AG10803 (cell line): Measurements from ENCODE around the gene TPRG1.
A peak's percentile ranks its signal among the peaks of the same experiment; 100 is the strongest.

ENCODE experiments used
- DNase-seq: peaks from one replicate; pipeline ENCODE4 v3.0.0; 2010; ENCODE audit warnings: low read depth
- H3K4me3 ChIP-seq: 2 replicates; pipeline ENCODE4 v1.5.1; 2011; ENCODE audit warnings: mild to moderate bottlenecking, low read length, control low read depth
- TF ChIP-seq, protein P1 (sequence below): conservative IDR thresholded peaks from 2 replicates; pipeline ENCODE4 v1.5.1; 2011; ENCODE audit warnings: mild to moderate bottlenecking, low read length, control low read depth, inconsistent platforms

TPRG1 gene

DNA sequence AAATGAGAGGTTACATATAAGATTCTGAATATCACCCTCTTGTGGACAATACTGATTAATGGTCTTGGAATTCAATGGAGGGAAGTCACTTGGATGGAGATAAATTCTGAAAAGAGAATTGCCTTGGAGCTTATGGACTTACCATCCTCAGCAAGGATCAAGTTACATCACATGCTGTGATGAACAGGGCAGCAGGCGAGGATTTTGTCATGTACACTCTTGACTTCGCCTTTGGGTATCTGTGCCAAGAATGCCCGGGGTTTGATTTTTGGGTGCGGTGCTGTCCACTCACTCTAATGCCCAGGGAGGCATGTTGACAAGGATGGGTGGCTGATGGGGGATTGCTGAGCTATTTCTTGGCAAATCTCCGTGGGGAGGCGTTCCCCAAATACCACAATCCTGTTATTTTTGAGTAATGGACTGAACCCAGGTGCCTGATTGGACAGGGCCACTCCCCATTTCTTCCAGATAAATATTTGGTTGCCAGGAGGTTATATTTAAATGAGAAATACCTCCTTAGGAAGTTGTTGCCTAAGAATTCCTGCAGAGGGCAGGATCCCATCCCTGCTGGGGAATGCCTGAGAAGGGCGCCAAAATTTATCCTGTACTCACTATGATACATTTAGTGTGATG lies 96.3 kb downstream of the TPRG1 start:
- TF ChIP-seq, protein P1, sequence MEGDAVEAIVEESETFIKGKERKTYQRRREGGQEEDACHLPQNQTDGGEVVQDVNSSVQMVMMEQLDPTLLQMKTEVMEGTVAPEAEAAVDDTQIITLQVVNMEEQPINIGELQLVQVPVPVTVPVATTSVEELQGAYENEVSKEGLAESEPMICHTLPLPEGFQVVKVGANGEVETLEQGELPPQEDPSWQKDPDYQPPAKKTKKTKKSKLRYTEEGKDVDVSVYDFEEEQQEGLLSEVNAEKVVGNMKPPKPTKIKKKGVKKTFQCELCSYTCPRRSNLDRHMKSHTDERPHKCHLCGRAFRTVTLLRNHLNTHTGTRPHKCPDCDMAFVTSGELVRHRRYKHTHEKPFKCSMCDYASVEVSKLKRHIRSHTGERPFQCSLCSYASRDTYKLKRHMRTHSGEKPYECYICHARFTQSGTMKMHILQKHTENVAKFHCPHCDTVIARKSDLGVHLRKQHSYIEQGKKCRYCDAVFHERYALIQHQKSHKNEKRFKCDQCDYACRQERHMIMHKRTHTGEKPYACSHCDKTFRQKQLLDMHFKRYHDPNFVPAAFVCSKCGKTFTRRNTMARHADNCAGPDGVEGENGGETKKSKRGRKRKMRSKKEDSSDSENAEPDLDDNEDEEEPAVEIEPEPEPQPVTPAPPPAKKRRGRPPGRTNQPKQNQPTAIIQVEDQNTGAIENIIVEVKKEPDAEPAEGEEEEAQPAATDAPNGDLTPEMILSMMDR: peak; percentile 39
- no peak overlapping the region for H3K4me3 ChIP-seq
- DNase-seq: peak; percentile 33

DNA sequence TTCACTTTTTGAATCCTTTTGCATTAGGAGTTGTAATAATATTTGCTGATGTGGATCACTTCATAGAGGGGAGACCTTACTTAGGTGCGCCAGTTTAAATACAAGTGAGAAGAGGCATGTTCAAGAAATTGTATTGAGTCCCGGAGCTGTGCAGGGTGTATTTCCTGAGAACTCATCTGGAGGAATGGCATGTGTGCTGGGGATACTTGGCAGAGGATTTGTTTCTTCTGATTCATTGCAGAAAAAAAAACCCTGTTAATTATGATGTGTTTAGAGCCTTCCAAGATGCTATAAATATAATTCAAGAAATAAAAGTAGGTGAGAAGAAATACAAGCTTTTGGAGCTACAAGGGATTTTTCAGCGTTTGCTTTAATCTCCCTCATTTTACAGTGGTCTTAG lies 97.6 kb downstream of the TPRG1 start:
- TF ChIP-seq, protein P1: no peak
- peak; percentile 61 for DNase-seq
- no peak overlapping the region for H3K4me3 ChIP-seq

DNA sequence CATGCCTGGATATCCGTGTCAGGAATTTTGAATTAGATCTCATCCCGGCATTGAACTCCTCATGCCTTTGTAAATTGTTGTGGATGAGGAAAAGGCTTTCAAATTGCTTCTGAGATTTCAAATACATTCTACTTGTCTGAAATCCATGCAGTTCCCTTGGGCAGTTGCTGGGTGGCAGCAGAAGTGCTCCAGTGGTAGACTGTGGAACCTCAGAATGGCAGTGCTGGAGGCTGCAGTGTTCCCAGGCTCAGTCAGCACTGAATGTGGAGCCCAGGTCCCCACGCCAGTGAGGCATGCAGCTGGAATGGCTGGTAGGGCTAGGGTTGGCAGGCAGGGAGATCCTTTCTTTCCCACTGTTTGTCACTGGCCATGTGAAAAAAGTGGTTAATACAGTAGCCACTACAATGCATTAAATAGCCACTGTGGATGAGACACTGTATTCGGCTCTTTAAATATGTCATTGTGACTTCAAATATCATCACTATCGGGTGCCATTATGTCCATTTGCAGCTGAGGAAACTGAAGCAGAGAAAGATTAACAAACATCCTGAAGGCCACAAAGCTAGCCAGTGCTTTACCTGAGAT lies 98.6 kb downstream of the TPRG1 start:
- DNase-seq: peak; percentile 89
- TF ChIP-seq, protein P1: peak; percentile 89
- no peak overlapping the region for H3K4me3 ChIP-seq

DNA sequence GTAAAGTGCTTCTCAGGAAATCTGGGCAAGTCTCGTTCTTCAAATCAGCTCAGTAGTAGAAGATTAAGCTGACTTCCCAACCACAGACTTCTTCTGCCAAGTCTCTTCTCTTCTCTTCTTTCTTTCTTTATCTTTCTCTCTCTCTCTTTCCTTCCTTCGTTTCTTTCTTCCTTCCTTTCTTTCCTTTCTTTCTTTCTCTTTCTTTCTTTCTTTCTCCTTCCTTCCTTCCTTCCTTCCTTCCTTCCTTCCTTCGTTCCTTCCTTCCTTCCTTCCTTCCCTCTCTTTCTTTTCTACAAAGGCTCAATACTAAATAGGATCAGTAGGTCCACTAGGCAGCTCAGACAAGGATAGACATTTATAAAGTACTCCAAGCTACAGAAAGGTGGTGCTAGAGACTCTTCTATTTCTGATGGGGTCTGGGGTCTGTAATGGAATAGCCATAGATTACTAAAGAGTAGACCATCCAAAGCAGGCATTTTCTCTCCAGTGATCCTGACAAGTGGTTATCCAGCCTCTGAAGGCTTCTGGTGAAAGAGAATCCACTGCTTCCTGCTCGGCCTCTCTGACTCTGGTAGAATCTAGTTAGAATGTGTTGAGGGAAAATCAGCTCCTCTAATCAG lies 100.8 kb downstream of the TPRG1 start:
- TF ChIP-seq, protein P1: peak; percentile 24
- no peak for DNase-seq
- no peak overlapping the region for H3K4me3 ChIP-seq

DNA sequence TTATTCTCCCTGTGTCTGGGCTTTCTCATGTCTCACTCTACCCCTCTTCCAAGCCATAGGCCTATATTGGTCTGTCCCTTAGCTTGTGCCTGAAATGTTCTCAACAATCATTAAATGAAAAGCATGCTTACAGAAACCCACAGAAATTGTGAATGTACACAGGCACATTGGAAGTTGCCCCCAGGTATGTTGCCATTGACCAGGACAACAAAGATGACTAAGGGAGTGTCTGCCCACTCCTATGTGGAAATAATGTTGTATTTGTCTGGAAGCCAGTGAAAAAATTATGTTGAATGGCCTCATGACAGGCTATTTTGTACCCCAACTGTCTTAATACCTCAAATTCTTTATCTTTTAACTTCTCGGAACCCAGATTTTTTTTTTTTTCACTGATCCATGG lies 102.0 kb downstream of the TPRG1 start:
- DNase-seq: no peak

DNA sequence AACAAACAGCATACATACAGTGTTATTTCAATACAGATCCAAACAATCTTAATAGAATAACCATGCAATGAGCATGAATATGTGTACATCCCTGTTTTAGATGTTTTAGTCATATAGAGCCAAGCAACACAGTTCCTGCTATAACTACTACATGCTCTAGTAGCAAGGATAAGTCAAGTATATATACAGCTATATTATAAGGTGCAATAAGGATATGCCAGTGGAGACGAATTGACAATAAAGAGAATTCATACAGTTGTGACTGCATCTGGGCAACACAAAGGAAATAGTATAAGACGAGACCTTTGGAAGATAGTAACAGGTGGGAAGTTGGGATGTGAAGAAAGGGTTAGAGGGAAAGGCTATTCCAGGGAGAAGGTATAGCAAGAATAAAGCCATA lies 103.4 kb downstream of the TPRG1 start:
- no peak overlapping the region for H3K4me3 ChIP-seq
- TF ChIP-seq, protein P1: no peak
- DNase-seq: no peak

More for the DNA sequence above, 102.0 kb downstream of the TPRG1 start:
- H3K4me3 ChIP-seq: no peak overlapping the region
- TF ChIP-seq, protein P1: no peak

DNA sequence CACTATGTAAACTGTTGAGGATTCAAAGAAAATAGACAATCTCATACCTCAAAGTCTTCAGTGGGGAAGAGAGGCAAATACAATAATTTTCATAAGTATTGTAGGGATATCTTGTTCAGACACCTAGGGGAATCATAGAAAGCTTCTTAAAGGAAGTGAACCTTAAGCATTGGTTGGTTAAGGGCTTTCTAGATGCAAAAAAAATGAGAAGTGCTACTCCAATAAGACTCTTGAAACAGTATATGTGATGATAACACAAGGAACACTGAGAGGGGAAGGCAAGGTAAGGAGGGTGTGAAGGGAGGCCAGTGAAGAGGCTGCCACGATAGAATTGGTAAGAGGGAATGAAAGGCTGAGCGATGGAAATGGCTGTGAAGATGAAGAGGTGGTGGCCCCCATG lies 104.1 kb downstream of the TPRG1 start:
- DNase-seq: no peak
- H3K4me3 ChIP-seq: no peak overlapping the region
- TF ChIP-seq, protein P1: no peak
